SU-DHL-6 (cell line): ENCODE results near the gene SRRM4.

Source experiments
- CTCF ChIP-seq: fragments of 200-600 bp; sonication (generic); IDR thresholded peaks from one replicate; pipeline ENCODE4 v1.5.1; 2017; ENCODE audit warnings: antibody characterized with exemption, mild to moderate bottlenecking, low read length, moderate library complexity; ENCODE audit not compliant: insufficient read depth, poor library complexity, severe bottlenecking
- EZH2phosphoT487 ChIP-seq: fragments of 200-600 bp; sonication (generic), shearing (Covaris generic); conservative IDR thresholded peaks from 2 replicates; pipeline ENCODE4 v1.6.1; 2018; ENCODE audit warnings: mild to moderate bottlenecking, antibody characterized with exemption, low read length, moderate library complexity, mixed read lengths

GRCh38 chr12:119153477-119154434, 172.4 kb downstream of the SRRM4 start:
- TF ChIP-seq CTCF (no peak), EZH2phosphoT487 (no peak)
